ENCODE data around the gene OR2L3. TPM values are rescaled to one million over a fixed set of nuclear protein-coding genes. Genes with fewer than 3 reads are reported as not detected.

The OR2L3 gene
- polyA plus RNA-seq, 1 donor from 2014 or later, result 0.27 TPM

DNA sequence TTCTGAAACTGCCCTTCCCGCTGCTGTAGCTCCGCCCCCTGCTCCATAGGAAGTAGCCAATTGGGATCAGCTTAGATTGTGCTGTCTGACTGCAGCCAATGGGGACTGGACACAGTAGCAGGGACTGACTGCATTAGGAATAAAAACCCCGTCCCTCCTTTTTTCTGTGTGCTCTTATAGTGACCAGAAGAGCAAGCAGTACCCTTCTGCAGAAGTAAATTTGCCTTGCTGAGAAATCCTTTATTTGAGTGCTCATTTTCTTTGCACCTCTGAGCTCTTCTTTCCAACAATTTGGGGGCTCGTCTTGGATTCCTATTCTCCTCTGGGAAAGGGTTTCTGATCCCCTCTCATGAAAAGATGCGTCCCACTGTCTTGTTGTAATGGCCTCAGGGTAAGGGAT is 64.5 kb downstream of the OR2L3 start:
- Histone ChIP-seq H3K4me3 (ENCODE audit: low read length) (no peak overlapping the region), H3K79me2 (replicated peaks; ENCODE audit: insufficient read depth, low read length) (no peaks in the 10 kb centered on the region), H3K36me3 (ENCODE audit: insufficient read depth, low read length) (no peaks in the 10 kb centered on the region), H3F3A (ENCODE audit: insufficient read depth, low read length, poor library complexity, severe bottlenecking) (no peaks in the 10 kb centered on the region), H3K27me3 (ENCODE audit: insufficient read depth, low read depth, low read length) (no peaks in the 10 kb centered on the region), H4K20me1 (ENCODE audit: insufficient read depth) (no peaks in the 10 kb centered on the region), H3K9me3 (ENCODE audit: low read length) (no peaks in the 10 kb centered on the region), H3K27ac (ENCODE audit: low read length) (no peak overlapping the region), H3K9me2 (ENCODE audit: insufficient read depth, low read length) (no peaks in the 10 kb centered on the region), H3K4me2 (ENCODE audit: low read length) (no peak overlapping the region), H2AFZ (ENCODE audit: low read depth, low read length) (no peak overlapping the region), H3K9ac (ENCODE audit: low read length) (no peak overlapping the region)
- no peak for TF ChIP-seq SMC3 (conservative IDR thresholded peaks at IDR 0.05; ENCODE audit: poor library complexity)
- TF ChIP-seq, protein P1, sequence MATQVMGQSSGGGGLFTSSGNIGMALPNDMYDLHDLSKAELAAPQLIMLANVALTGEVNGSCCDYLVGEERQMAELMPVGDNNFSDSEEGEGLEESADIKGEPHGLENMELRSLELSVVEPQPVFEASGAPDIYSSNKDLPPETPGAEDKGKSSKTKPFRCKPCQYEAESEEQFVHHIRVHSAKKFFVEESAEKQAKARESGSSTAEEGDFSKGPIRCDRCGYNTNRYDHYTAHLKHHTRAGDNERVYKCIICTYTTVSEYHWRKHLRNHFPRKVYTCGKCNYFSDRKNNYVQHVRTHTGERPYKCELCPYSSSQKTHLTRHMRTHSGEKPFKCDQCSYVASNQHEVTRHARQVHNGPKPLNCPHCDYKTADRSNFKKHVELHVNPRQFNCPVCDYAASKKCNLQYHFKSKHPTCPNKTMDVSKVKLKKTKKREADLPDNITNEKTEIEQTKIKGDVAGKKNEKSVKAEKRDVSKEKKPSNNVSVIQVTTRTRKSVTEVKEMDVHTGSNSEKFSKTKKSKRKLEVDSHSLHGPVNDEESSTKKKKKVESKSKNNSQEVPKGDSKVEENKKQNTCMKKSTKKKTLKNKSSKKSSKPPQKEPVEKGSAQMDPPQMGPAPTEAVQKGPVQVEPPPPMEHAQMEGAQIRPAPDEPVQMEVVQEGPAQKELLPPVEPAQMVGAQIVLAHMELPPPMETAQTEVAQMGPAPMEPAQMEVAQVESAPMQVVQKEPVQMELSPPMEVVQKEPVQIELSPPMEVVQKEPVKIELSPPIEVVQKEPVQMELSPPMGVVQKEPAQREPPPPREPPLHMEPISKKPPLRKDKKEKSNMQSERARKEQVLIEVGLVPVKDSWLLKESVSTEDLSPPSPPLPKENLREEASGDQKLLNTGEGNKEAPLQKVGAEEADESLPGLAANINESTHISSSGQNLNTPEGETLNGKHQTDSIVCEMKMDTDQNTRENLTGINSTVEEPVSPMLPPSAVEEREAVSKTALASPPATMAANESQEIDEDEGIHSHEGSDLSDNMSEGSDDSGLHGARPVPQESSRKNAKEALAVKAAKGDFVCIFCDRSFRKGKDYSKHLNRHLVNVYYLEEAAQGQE (IDR thresholded peaks at IDR 0.05; ENCODE audit: borderline replicate concordance), result no peak
- TF ChIP-seq EP300 (conservative IDR thresholded peaks at IDR 0.05; ENCODE audit: poor library complexity, severe bottlenecking), result no peak
- TF ChIP-seq POLR2AphosphoS5 (IDR thresholded peaks at IDR 0.05), result no peak
- no peak for TF ChIP-seq RAD21 (conservative IDR thresholded peaks at IDR 0.05)
- no peak for TF ChIP-seq EZH2 (IDR thresholded peaks at IDR 0.05; ENCODE audit: borderline replicate concordance, insufficient read depth, low read length, poor library complexity, severe bottlenecking)
- TF ChIP-seq, protein P2, sequence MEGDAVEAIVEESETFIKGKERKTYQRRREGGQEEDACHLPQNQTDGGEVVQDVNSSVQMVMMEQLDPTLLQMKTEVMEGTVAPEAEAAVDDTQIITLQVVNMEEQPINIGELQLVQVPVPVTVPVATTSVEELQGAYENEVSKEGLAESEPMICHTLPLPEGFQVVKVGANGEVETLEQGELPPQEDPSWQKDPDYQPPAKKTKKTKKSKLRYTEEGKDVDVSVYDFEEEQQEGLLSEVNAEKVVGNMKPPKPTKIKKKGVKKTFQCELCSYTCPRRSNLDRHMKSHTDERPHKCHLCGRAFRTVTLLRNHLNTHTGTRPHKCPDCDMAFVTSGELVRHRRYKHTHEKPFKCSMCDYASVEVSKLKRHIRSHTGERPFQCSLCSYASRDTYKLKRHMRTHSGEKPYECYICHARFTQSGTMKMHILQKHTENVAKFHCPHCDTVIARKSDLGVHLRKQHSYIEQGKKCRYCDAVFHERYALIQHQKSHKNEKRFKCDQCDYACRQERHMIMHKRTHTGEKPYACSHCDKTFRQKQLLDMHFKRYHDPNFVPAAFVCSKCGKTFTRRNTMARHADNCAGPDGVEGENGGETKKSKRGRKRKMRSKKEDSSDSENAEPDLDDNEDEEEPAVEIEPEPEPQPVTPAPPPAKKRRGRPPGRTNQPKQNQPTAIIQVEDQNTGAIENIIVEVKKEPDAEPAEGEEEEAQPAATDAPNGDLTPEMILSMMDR (IDR thresholded peaks at IDR 0.05; ENCODE audit: poor library complexity, severe bottlenecking), result no peak
- no peak for TF ChIP-seq MXI1 (conservative IDR thresholded peaks at IDR 0.05; ENCODE audit: poor library complexity, severe bottlenecking)
- no peak for TF ChIP-seq TAF1 (IDR thresholded peaks at IDR 0.05; ENCODE audit: low read depth)

Small RNA genes lying within 50 kb of the gene (small RNA-seq; reads per million reads assigned to genes)
- gene RF00019, result 0 to 1.2 (median 0) reads per million in 3 experiments

Other genes starting within 250 kb of the OR2L3 start
- gene OR14A16, start 222.7 kb upstream of the OR2L3 start, polyA plus RNA-seq, result not detected in 2 replicates
- not detected in 2 replicates for gene OR11L1, start 204.9 kb upstream of the OR2L3 start, polyA plus RNA-seq
- gene TRIM58, start 189.6 kb upstream of the OR2L3 start, polyA plus RNA-seq, result 0.12 and 0.26 TPM in 2 replicates
- 1.1 TPM in 1 of 2 replicates, not detected in the other for gene OR2W3, start 151.2 kb upstream of the OR2L3 start, polyA plus RNA-seq
- gene OR2T8, start 126.6 kb upstream of the OR2L3 start, polyA plus RNA-seq, result not detected in 2 replicates
- not detected in 2 replicates for gene OR2AJ1, start 121.9 kb upstream of the OR2L3 start, polyA plus RNA-seq
- not detected in 2 replicates for gene OR2L8, start 98.0 kb upstream of the OR2L3 start, polyA plus RNA-seq
- not detected in 2 replicates for gene OR2AK2, start 81.6 kb upstream of the OR2L3 start, polyA plus RNA-seq
- 0.10 TPM in 1 of 2 replicates, not detected in the other for gene OR2L5, start 33.2 kb upstream of the OR2L3 start, polyA plus RNA-seq
- 0.14 TPM in 1 of 2 replicates, not detected in the other for gene OR2L2, start 16.8 kb upstream of the OR2L3 start, polyA plus RNA-seq
- gene OR2L13, start 48.3 kb downstream of the OR2L3 start, polyA plus RNA-seq, result 1.2 TPM in 1 of 2 replicates, not detected in the other
- not detected in 2 replicates for gene OR2M5, start 98.3 kb downstream of the OR2L3 start, polyA plus RNA-seq
- not detected in 2 replicates for gene OR2M2, start 128.0 kb downstream of the OR2L3 start, polyA plus RNA-seq
- not detected in 2 replicates for gene OR2M3, start 150.4 kb downstream of the OR2L3 start, polyA plus RNA-seq
- gene OR2M4, start 184.6 kb downstream of the OR2L3 start, polyA plus RNA-seq, result not detected in 2 replicates
- gene OR2T33, start 231.1 kb downstream of the OR2L3 start, polyA plus RNA-seq, result not detected in 2 replicates